ENCODE data around the gene PIGL. TPM values are rescaled to one million over a fixed set of nuclear protein-coding genes. Genes with fewer than 3 reads are reported as not detected.
A peak's percentile ranks its signal among the peaks of the same experiment; 100 is the strongest.

Gene PIGL
- total RNA-seq, 1 donor from 2014 or later, result 28.6 TPM

GRCh38 chr17:16282522-16282921, 65.5 kb downstream of the PIGL start:
- TF ChIP-seq CTCF (IDR thresholded peaks at IDR 0.05), result no peak
- Mint-ChIP-seq H3K4me1 (ENCODE audit: unreplicated experiment) (peaks cover 41% of the 10 kb centered on the region), H3K4me3 (ENCODE audit: unreplicated experiment) (no peak overlapping the region), H3K27ac (ENCODE audit: unreplicated experiment) (no peak overlapping the region), H3K9me3 (ENCODE audit: unreplicated experiment) (no peaks in the 10 kb centered on the region), H3K36me3 (ENCODE audit: unreplicated experiment) (peaks cover 2% of the 10 kb centered on the region), H3K27me3 (ENCODE audit: unreplicated experiment) (no peaks in the 10 kb centered on the region)
- DNase-seq (ENCODE audit: extremely low spot score, unreplicated experiment), result no peak

GRCh38 chr17:16283705-16284104, 66.7 kb downstream of the PIGL start:
- H3K36me3 Mint-ChIP-seq (ENCODE audit: unreplicated experiment), result peaks cover under 1% of the 10 kb centered on the region
- H3K27ac Mint-ChIP-seq (ENCODE audit: unreplicated experiment), result no peak overlapping the region
- no peak overlapping the region for H3K4me3 Mint-ChIP-seq (ENCODE audit: unreplicated experiment)
- TF ChIP-seq CTCF (IDR thresholded peaks at IDR 0.05), result no peak
- H3K4me1 Mint-ChIP-seq (ENCODE audit: unreplicated experiment), result peaks cover 51% of the 10 kb centered on the region
- no peak for DNase-seq (ENCODE audit: extremely low spot score, unreplicated experiment)
- no peaks in the 10 kb centered on the region for H3K9me3 Mint-ChIP-seq (ENCODE audit: unreplicated experiment)
- H3K27me3 Mint-ChIP-seq (ENCODE audit: unreplicated experiment), result no peaks in the 10 kb centered on the region

- H3K4me1 Mint-ChIP-seq (ENCODE audit: unreplicated experiment), result peaks cover 52% of the 10 kb centered on the region
- no peaks in the 10 kb centered on the region for H3K27me3 Mint-ChIP-seq (ENCODE audit: unreplicated experiment)
- H3K27ac Mint-ChIP-seq (ENCODE audit: unreplicated experiment), result peak overlapping the region; percentile 97
- no peak for DNase-seq (ENCODE audit: extremely low spot score, unreplicated experiment)
- peaks cover 2% of the 10 kb centered on the region for H3K36me3 Mint-ChIP-seq (ENCODE audit: unreplicated experiment)
- H3K4me3 Mint-ChIP-seq (ENCODE audit: unreplicated experiment), result peak overlapping the region; percentile 46
- TF ChIP-seq CTCF (IDR thresholded peaks at IDR 0.05), result peak; percentile 51
- H3K9me3 Mint-ChIP-seq (ENCODE audit: unreplicated experiment), result no peaks in the 10 kb centered on the region
Measured at GRCh38 chr17:16285646-16286008, 68.6 kb downstream of the PIGL start.

GRCh38 chr17:16286009-16286946, 69.3 kb downstream of the PIGL start:
- Mint-ChIP-seq H3K27me3 (ENCODE audit: unreplicated experiment) (no peaks in the 10 kb centered on the region), H3K4me1 (ENCODE audit: unreplicated experiment) (peaks cover 50% of the 10 kb centered on the region), H3K27ac (ENCODE audit: unreplicated experiment) (peak overlapping the region; percentile 97), H3K36me3 (ENCODE audit: unreplicated experiment) (peaks cover 2% of the 10 kb centered on the region), H3K4me3 (ENCODE audit: unreplicated experiment) (peak overlapping the region; percentile 46), H3K9me3 (ENCODE audit: unreplicated experiment) (no peaks in the 10 kb centered on the region)
- DNase-seq (ENCODE audit: extremely low spot score, unreplicated experiment), result no peak
- no peak for TF ChIP-seq CTCF (IDR thresholded peaks at IDR 0.05)

GRCh38 chr17:16286947-16287562, 70.0 kb downstream of the PIGL start:
- H3K4me3 Mint-ChIP-seq (ENCODE audit: unreplicated experiment), result peak overlapping the region; percentile 36
- H3K36me3 Mint-ChIP-seq (ENCODE audit: unreplicated experiment), result peaks cover 2% of the 10 kb centered on the region
- peak overlapping the region; percentile 97 for H3K27ac Mint-ChIP-seq (ENCODE audit: unreplicated experiment)
- no peaks in the 10 kb centered on the region for H3K9me3 Mint-ChIP-seq (ENCODE audit: unreplicated experiment)
- no peak for DNase-seq (ENCODE audit: extremely low spot score, unreplicated experiment)
- peaks cover 44% of the 10 kb centered on the region for H3K4me1 Mint-ChIP-seq (ENCODE audit: unreplicated experiment)
- H3K27me3 Mint-ChIP-seq (ENCODE audit: unreplicated experiment), result no peaks in the 10 kb centered on the region
- TF ChIP-seq CTCF (IDR thresholded peaks at IDR 0.05), result no peak

All from osteocyte (in vitro differentiated cells).